GM12878 (cell line): ENCODE measurements around the gene SERPINB6.

Source experiments
- POLR2A ChIP-seq: IDR thresholded peaks from 2 replicates; pipeline ENCODE4 v1.6.1; 2011; ENCODE audit warnings: low read depth, mild to moderate bottlenecking, low read length
- POLR2AphosphoS5 ChIP-seq: IDR thresholded peaks from 2 replicates; pipeline ENCODE4 v1.6.1; 2011; ENCODE audit warnings: mild to moderate bottlenecking, low read length, inconsistent platforms
- RAD21 ChIP-seq: IDR thresholded peaks from 2 replicates; pipeline ENCODE4 v1.6.1; 2011; ENCODE audit warnings: mild to moderate bottlenecking, low read depth, low read length, moderate library complexity; ENCODE audit not compliant: insufficient read depth
- TAF1 ChIP-seq: IDR thresholded peaks from 2 replicates; pipeline ENCODE4 v1.6.1; 2011; ENCODE audit warnings: mild to moderate bottlenecking, low read depth, low read length, borderline replicate concordance
- TARDBP ChIP-seq: IDR thresholded peaks from 2 replicates; pipeline ENCODE4 v1.6.1; 2016; ENCODE audit warnings: borderline replicate concordance
- YY1 ChIP-seq: IDR thresholded peaks from 2 replicates; pipeline ENCODE4 v1.6.1; 2011; ENCODE audit warnings: low read depth, mild to moderate bottlenecking, low read length
- TF ChIP-seq, protein P1 (sequence below), 3 experiments: IDR thresholded peaks in 2 of 3; conservative IDR thresholded peaks in 1 of 3; 2 replicates each; pipeline ENCODE4 v1.5.1; 2011; ENCODE audit warnings: low read depth in 3 of 3, low read length in 3 of 3, mild to moderate bottlenecking in 3 of 3, control low read depth in 2 of 3, moderate library complexity in 2 of 3, inconsistent platforms in 1 of 3, mixed read lengths in 1 of 3; ENCODE audit not compliant: control insufficient read depth in 2 of 3, insufficient read depth in 1 of 3; ENCODE audit errors: extremely low read depth in 1 of 3
- TF ChIP-seq, protein P2 (sequence below): fragments of 450-650 bp; IDR thresholded peaks from 2 replicates; pipeline ENCODE4 v1.6.1; 2017; ENCODE audit warnings: borderline replicate concordance
- TF ChIP-seq, protein P3 (sequence below): IDR thresholded peaks from 2 replicates; pipeline ENCODE4 v1.6.1; 2012; ENCODE audit warnings: low read depth, low read length, improper control_type of control experiment
- TF ChIP-seq, protein P4 (sequence below): IDR thresholded peaks from 2 replicates; pipeline ENCODE4 v1.6.1; 2012; ENCODE audit warnings: low read length, inconsistent platforms
- TF ChIP-seq, protein P5 (sequence below): IDR thresholded peaks from 2 replicates; pipeline ENCODE4 v1.6.1; 2011; ENCODE audit warnings: mild to moderate bottlenecking, low read depth, low read length, moderate library complexity; ENCODE audit not compliant: insufficient replicate concordance

DNA sequence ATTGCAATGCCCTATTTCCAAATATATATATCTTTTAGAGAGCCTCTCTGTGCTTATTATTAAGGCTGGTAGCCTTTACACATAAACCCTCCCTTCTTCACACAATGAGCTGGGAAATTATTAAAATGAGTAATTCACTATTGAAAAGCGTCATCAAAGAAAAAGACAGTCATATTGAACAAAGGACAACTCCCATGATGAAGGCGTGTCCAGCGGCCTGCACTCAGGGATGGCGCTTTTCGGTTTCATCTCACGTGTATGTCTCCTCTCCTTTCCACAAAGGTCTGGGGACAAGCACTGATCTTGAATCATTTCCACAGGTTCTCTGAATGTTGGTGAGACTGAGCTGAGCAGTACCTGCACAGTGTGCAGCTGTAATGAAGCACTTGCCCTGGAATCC is 71.8 kb downstream of the SERPINB6 start:
- no peak for TF ChIP-seq POLR2A
- TF ChIP-seq, protein P1, sequence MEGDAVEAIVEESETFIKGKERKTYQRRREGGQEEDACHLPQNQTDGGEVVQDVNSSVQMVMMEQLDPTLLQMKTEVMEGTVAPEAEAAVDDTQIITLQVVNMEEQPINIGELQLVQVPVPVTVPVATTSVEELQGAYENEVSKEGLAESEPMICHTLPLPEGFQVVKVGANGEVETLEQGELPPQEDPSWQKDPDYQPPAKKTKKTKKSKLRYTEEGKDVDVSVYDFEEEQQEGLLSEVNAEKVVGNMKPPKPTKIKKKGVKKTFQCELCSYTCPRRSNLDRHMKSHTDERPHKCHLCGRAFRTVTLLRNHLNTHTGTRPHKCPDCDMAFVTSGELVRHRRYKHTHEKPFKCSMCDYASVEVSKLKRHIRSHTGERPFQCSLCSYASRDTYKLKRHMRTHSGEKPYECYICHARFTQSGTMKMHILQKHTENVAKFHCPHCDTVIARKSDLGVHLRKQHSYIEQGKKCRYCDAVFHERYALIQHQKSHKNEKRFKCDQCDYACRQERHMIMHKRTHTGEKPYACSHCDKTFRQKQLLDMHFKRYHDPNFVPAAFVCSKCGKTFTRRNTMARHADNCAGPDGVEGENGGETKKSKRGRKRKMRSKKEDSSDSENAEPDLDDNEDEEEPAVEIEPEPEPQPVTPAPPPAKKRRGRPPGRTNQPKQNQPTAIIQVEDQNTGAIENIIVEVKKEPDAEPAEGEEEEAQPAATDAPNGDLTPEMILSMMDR (IDR thresholded peaks at IDR 0.05 in 2 of 3, conservative IDR thresholded peaks at IDR 0.05 in 1 of 3; ENCODE audit: control insufficient read depth in 2 of 3, extremely low read depth in 1 of 3, insufficient read depth in 1 of 3, low read depth in 3 of 3, low read length in 3 of 3), result no peak
- TF ChIP-seq, protein P2, sequence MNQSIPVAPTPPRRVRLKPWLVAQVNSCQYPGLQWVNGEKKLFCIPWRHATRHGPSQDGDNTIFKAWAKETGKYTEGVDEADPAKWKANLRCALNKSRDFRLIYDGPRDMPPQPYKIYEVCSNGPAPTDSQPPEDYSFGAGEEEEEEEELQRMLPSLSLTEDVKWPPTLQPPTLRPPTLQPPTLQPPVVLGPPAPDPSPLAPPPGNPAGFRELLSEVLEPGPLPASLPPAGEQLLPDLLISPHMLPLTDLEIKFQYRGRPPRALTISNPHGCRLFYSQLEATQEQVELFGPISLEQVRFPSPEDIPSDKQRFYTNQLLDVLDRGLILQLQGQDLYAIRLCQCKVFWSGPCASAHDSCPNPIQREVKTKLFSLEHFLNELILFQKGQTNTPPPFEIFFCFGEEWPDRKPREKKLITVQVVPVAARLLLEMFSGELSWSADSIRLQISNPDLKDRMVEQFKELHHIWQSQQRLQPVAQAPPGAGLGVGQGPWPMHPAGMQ, result no peak
- TF ChIP-seq TARDBP, result no peak
- 0 out of 2 replicates have a peak, but pooled peaks have one; percentile 19 for TF ChIP-seq POLR2AphosphoS5
- 0 out of 2 replicates have a peak, but pooled peaks have one; percentile 51 for TF ChIP-seq YY1
- TF ChIP-seq, protein P3, sequence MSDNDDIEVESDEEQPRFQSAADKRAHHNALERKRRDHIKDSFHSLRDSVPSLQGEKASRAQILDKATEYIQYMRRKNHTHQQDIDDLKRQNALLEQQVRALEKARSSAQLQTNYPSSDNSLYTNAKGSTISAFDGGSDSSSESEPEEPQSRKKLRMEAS, result no peak
- no peak for TF ChIP-seq RAD21
- TF ChIP-seq TAF1, result no peak
- TF ChIP-seq, protein P4, sequence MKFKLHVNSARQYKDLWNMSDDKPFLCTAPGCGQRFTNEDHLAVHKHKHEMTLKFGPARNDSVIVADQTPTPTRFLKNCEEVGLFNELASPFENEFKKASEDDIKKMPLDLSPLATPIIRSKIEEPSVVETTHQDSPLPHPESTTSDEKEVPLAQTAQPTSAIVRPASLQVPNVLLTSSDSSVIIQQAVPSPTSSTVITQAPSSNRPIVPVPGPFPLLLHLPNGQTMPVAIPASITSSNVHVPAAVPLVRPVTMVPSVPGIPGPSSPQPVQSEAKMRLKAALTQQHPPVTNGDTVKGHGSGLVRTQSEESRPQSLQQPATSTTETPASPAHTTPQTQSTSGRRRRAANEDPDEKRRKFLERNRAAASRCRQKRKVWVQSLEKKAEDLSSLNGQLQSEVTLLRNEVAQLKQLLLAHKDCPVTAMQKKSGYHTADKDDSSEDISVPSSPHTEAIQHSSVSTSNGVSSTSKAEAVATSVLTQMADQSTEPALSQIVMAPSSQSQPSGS, result peak; percentile 94
- TF ChIP-seq, protein P5, sequence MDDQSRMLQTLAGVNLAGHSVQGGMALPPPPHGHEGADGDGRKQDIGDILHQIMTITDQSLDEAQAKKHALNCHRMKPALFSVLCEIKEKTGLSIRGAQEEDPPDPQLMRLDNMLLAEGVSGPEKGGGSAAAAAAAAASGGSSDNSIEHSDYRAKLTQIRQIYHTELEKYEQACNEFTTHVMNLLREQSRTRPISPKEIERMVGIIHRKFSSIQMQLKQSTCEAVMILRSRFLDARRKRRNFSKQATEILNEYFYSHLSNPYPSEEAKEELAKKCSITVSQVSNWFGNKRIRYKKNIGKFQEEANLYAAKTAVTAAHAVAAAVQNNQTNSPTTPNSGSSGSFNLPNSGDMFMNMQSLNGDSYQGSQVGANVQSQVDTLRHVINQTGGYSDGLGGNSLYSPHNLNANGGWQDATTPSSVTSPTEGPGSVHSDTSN, result no peak
